Fibroblast of skin of left quadriceps (primary cell): ENCODE measurements around the gene DUSP2.
A peak's percentile ranks its signal among the peaks of the same experiment; 100 is the strongest.

ENCODE experiments used
- DNase-seq, 2 experiments: peaks; one replicate each; pipeline ENCODE4 v3.0.0-alpha.2; 2013; ENCODE audit warnings: low read depth in 2 of 2

DUSP2 gene

DNA sequence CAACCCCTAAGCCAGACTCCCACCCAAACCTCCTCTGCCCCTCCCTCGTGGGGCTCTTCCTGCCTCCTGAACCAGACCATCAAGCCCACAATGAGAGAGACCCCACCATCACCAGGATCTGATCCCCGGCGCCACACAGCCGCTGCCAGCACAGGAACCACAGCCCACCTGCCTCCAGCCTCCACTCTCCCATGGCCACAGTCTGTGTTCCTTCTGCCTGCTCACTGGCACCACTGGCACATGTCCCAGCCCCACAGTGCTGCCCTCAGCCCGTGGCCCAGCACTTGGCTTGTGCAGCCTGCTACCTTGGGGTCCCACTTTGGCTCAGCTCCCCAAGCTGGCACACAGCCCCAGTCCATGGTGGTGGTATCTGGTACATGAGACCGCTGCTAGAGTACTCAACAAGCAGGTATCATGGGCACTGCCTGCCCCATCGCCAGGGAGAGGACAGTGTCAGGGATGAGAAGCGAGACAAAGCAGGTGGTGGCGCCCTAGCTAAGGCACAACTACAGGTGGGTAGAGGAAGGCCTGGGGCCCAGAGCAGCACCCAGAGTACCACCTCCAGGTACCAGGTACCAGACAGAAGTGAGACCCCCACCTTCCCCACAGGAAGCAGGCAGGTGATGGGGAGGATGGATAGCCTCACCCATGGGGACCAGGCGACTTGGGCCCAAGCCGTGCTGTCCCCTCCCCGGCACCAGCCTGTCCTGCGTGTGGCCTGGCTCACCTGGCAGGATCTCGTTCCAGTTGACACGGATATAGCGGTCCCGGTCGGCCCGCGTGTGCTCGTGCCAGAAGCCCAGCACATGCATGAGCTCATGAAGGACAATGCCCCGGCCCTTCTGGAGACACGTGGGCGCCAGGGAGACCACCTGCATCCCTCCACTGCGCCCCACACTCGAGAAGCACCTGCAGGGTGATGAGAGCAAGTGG lies 13.2 kb downstream of the DUSP2 start:
- no peak for DNase-seq

DNA sequence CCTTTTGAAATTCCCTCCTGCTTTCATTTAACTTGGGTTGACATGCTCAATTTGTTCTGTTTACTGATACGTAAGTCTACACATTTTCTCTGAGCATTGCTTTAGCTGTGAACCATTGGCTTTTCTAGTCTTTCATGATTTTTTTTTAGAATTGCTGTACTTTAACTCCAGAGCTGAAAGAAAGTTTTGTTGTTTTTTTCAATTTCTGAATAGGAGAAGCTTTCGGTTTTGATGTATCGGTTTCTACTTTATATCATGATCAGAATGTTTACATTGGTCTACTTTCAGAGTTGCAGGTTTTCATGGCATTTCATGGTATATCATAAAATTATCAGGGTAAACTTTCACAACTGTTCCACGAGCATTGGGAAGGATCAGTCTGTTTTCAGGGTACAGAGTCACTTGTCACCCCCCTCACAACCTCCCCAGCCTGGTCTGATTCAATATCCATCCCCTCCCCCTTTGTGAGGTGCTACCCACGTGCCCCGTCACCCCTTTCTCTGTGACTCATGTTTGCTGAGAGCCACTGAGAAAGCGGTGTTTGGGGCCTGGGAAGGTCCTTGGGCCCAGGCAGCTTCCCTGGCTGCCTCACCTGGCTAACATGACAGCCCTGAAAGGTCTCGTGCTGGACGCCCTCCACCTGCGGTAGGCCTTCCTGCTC lies 14.0 kb downstream of the DUSP2 start:
- DNase-seq: no peak

DNA sequence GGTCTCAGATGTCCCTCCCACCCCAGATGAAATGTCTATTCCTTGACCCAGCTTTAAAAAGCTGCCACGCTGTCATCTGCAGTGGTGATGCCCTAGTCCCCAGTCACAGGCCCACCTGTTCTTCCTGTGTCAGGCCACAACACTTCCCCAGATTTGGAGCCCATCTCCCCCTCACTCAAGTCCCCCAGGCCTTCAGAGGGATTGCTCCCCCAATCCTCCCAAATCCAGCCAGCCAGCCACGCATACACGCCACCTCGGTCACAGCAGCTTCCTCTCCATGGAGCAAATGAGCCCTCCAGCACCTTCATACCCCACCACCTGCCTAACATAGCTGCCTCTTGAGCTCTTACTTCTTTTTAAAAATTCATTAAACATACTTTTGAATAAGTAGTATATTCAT lies 14.8 kb downstream of the DUSP2 start:
- DNase-seq: no peak

DNA sequence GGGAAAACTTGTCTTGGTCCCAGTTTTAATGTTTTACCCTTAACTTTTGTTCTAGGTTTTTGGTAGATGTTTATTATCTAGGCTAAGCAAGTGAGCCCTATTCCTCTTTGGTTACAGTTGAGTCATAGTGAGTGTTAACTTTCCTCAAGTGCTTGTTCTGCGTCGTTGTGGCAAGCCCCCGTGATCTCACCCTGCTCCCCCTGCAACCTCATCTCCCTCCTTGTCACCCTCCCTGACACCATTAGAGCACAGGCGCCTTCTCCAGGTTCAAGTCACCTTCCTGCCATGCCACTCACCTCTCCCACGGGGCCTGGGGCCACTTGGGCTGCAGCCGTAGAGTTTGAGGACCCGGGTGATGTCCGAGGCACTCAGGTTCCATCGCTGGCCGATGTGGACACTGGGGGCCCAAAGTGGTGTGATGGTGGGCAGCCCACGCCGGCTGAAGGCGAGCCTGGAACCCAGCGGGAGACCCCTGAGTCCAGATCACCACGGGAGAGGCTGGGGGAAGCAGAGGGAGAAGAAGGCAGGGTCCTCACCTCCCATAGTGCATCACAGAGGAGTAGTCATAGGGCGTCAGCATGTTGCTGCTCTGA lies 15.6 kb downstream of the DUSP2 start:
- DNase-seq: no peak

DNA sequence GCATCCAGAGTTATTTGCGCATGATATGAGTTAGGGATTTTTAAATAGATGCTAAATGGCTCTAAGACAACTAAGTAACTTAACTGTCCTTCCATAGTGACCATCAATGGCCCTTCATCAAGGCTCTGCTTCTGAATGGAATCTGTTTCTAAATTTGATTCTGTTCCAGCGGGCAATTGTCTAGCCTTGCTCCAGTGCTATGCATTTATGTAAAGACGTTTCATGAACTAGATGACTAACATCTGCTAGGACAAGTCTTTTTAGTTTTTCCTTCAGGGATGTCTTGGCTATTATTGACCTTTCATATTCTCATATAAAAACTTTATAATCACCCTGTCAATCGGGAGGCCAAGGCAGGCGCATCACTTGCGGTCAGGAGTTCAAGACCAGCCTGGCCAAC lies 16.8 kb downstream of the DUSP2 start:
- no peak for DNase-seq

DNA sequence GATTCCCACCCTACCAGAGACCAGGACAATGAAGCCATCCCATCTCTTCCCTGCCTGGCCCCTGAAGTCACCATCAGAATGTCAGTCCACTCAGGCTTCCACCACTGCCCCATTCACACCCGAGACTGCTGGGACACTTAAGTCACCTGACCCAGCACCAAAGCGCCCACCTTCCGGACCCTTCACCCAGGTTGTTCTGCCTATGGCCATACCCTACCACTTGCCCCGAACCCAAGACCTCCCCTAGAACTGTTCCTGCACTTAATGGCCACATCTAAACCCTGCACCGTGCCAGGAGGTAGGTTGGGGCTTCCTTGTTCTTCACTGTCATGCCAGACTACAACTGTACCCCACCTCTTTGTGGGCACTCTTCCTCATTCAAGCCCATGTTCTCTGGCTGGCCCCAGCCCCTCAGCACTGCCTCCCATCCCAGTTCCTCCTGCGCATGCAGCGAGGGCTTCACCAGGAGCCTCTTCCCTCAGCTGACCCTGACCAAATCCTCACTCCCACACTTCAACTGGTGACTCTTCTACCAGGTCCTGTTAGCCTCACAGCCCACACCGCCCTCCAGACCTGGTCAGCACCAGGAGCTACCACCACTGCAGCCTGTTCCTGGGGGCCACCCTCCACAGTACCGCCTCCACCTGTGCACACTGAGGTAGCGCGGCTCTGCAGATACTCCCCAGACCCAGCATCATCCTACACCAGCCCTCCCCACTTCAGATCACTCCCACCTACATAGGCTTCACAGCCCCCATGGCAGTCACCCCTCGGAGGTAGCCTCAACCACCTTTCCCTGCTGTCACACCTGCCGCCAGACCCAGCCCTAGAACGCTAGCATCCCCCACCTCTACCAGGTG lies 20.6 kb downstream of the DUSP2 start:
- DNase-seq: no peak

DNA sequence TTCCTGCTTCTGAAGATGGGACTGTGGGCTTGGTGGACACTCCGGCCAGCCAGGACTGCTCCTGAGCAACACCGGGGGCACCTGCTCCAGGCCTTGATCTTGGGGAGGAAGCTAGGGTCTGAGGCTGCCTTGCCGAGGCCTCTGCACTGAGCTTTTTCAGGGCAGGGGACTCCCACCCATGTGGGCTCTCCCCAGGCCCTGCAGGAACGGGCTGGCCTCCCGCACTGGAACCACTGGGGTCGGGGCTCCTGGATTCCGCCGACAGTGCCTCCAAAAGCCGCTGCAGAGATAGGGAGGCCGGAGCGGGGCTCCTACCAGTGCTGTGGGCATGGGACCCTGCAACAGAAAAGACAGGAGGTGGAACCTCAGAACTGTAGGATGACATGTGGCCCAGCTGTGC lies 21.3 kb downstream of the DUSP2 start:
- DNase-seq: no peak

DNA sequence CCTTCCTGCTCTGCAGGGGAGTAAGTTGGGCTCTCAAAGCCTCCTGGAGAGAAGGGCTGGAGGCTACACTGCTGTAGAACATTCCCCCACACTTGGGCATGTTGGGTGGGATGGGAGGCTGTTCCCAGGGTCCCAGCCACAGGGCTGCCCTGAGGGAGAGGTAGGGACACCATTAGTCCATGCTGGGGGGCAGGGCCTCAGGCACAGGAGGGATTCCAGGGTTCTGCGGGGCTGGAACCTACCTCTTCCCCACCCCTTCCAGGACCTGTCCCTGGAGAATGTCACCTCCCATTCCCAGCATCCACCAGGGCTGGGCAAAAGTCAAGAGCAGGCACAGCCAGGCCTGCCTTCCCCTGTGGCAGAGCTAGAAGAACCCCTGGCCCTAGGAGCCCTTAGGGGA lies 21.9 kb downstream of the DUSP2 start:
- DNase-seq: no peak

DNA sequence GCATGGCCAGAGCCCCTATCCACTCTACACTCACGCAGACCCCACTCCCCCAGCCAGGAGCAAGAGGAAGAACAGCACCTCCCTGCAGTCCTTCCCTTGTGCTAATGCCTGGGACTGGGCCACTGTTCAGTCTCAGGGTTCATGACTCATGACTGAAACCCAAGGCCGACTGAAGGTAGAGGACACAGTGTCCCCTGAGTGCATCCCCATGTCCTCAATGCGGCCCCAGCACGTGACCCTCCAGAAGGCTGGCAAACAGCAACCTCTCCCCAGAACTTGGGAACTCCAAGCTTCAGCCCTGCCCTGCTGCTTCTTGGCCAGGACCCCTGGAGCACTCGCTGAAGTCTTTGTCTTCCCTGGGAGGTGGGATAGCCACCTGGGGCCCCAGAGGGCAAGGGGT lies 22.8 kb downstream of the DUSP2 start:
- no peak for DNase-seq

DNA sequence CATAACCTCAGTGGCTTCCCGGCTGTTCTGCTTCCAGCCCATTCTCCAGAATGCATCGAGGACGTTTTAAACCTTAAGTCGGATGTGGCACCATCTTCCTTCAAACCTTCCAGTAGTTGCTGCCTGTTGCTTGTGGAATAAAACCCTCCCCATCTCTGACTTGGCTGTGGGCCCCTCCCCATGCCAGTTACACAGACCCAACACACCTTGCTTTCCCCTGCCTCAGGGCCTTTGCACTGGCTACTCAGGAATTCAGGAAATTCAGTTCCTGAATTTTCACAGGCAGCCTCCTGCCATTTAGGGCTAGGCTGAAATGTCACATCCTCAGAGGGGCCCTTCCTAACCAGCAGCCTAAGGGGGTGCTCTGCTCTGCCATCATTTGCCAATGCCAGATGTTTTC lies 23.8 kb downstream of the DUSP2 start:
- no peak for DNase-seq

DNA sequence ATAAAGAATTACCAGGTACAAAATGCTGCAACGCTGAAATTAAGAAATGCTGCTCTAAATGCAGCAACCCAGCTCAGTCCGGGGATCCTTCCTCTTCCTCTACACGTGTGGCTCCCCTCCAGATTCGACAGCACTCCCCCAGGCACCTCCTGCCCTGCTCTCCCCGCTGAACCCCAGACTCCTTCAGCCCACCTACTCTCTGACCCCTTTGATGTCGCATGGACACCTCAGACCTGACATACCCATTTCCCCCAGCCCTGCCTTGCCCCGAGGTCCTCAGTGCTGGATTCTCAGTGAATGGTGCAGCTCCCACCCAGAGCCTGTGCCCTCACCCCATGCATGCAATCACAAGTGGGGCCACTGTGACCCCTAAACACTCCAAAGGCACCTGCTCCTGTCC lies 24.2 kb downstream of the DUSP2 start:
- DNase-seq: no peak

DNA sequence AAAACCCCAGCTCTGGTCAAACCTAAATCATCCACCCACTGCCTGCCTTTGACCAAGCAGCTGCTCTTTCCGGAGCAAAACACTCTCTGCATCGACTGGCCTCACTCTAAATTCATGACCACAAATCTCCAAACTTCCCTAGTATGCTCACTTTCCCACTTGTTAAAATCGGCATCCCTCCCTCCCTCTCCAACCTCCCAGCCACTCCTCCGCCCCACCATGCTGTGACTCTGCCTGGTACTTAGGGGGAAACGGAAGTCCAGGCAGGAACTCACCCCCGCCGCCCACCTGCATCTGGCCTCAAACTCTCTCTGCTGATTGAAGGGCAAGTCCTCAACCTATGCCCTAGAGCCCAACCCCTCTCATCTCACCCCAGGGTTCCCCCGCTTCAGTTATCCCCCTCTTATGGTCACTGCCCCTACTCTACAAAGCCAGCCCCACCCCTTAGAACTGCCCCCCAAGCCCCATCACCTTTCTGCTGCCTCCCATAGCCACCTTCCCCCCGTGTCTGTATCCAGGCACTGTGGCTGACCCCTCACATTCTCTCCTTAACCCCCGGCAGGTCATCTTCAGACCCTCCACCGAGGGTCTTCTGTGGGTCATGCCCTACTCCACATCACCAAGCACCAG lies 25.0 kb downstream of the DUSP2 start:
- no peak for DNase-seq

DNA sequence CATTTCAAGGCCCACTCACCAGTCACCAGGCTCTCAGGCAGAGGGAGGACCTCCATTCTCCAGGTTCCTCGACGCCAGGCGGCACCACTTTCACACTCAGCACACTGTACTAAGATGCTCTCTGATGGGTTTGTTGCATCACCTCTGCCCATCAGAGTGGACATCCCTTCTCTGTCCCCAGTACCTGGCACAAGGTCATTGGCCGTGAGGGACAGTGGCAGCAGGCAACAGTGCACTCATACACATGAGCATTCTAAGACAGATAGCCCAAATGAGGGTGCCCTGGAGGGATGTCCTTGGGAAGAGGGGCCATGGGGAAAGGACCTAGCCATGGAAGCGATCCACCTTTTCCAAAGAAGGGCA lies 25.9 kb downstream of the DUSP2 start:
- DNase-seq: no peak

DNA sequence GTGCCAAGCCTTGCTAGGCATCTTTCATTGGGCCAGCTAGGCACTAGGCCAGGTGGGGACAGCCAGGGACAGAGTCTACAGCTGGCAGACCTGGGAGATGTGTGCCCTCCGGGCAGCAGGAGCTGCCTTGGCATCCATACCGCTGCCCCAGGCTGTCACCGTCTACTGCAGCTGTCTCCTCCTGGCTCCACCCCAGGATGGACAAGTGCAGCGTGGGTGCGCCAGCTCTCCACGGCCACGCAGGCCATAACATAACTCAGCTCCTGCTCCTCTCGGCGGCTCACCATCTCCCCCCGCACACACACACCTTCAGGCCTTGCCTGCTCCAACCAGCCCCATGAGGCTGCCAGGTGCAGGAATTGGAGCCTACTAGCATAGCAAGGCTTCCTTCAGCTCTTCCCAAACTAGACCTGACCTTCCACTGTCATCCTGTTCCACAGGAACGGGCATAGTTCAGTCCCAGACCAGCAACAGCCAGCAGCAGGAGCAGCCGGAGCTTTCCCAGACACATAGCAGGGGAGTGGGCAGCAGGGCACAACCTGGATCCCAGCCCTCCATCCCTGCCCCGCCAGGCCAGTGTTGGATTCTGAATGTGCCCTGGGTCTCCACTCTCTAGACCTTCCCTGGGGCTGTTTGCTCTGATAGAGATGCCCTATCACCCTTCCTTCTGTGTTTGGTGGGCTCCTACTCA lies 26.4 kb downstream of the DUSP2 start:
- no peak for DNase-seq

DNA sequence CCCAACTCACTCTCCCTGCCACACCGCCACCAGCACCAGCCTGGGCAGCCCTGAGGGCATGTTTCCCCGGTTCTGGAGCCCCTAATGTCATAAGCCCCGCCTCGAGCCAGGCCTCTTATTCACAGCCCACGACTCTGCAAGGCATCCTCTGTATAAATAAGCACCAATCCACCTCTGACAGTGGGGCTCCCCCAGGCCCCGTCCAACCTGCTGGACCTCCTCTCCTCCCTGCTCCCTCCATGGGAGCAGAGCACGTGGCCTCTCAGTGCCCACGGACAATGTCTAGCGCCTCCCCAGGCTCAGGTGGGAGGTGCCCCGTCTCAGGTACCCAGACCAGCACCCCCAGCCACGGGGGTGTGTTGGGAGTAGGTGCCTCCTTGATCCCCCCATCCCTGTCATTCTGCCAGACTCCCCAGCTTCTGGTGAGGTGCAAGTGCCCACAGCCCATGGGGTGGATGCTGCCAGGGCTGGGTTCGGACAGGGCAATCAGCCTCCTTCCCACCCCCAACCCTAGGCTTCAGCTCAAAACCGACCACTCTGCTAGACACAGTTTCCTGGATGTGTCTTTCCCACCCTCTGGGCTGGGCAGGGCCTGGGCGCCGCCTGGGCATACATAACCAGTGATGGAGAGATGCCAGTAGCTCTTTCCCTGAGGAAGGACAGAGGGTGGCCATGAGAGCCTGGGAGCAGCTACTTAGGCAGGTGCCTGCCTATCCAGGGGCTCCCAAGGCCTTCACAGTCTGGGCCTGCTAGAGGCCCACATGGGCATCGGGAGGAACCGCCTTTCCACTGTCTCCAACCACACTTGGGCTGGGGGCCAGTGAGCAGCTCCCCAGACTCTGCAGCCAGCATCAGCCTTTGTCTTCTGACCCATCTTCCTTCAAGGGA lies 27.3 kb downstream of the DUSP2 start:
- no peak for DNase-seq

DNA sequence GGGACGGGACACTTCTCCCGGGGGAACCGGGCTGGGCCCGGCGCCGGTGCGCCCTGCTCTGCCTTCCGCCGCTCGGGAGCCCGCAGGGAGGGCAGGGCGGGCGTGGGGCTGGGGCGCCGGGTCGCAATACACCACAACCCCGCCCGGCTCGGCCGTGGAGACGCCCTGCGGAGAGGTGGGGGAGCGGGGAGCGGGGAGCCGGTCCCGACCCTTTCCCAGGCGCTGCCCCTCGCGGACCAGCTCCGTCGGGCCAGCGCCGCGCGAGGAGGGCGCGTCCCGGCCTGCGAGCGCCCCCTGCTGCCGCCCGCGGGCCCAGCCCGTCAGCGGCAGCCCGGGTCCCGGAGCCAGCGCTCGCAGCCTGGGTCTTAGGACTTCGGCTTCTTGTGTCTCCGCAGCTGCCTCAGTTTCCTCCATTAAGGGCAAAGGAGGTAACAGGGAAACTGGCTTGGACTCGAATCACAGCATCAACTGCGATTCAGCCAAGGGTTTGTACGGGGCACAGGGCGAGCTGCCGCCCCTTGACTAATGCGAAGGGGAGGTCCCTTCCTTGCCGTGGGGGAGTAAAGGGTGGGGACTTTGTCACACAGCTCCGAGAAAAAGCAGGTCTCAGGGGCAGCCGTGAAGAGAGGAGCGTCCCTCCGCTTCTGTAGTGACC lies 28.2 kb downstream of the DUSP2 start:
- peak in 1 of 2 experiments; percentile 4 for DNase-seq

DNA sequence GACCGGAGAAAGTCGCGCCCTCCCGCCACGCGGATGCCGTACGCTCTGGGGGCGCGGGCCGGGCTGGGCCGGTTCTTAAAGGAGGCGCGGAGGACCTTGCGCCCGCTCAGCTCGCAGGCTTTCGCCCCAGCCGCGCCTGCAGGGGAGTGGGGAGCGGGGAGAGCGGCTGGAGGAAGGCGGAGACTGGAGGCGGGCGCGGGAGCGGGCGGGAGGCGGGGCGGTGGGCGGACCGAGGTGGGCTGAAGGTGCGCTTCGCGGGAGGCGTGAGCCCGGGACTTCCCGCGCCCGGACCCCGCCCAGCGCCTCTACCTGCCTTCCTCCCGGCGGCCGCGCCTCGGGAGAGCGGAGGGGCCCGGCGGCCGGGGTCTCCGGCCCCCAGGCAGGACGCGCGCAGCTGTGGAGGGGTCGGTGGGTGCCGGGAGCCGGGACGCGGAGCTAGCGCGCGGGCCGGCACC lies 28.8 kb downstream of the DUSP2 start, which contains the start of gene ADRA2B:
ADRA2B (minus strand) TSS at position 148 of the 455 bp plus-strand sequence. CDS start 422 bp downstream, outside the sequence.
- DNase-seq: no peak

DNA sequence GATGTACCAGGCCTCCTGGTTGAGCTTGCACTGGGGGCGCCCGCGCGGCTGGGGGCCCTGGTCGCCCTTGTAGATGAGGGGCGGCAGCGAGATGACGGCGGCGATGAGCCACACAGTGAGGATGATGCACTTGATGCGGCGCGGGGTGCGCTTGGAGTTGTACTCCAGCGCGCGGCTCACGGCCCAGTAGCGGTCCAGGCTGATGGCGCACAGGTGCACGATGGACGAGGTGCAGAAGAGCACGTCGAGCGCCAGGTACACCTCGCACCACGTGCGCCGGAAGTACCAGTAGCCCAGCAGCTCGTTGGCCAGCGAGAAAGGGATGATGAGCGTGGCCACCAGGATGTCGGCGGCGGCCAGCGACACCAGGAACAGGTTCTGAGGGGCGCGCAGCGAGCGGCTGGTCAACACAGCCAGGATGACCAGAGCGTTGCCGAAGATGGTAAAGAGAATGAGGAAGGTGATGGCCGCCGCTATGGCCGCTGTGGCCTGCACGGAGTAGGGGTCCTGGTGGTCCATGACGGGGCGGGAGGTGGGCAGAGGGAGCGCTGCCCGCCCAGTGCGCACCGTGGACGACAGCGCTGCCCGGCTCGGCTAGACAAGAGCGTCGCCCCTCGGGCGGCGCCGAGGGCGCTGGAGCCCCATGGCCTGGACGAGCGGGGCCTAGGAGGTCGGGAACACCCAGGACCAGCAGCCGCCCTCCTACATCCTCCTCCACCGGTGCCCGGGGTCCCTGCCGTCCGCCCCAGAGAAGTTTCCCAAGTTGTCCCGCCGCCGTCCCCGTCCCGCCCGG lies 29.4 kb downstream of the DUSP2 start:
- DNase-seq: no peak
